K562 (cell line): ENCODE measurements around the gene KDM2B. TPM values are rescaled to one million over a fixed set of nuclear protein-coding genes. Genes with fewer than 3 reads are reported as not detected.

Source experiments
- ARHGAP35 ChIP-seq: fragments of 450-650 bp; IDR thresholded peaks from 2 replicates; pipeline ENCODE4 v1.6.1; 2018; ENCODE audit not compliant: partially characterized antibody
- CBX3 ChIP-seq, 2 experiments: IDR thresholded peaks; 1 replicate in 1 of 2; 2 replicates in 1 of 2; pipeline ENCODE4 v1.6.1; 2012; ENCODE audit warnings: inconsistent platforms in 2 of 2, low read length in 2 of 2, borderline replicate concordance in 1 of 2, control low read depth in 1 of 2
- CEBPB ChIP-seq: fragments of 450-650 bp; IDR thresholded peaks from 2 replicates; pipeline ENCODE4 v1.6.1; 2016; ENCODE audit warnings: missing genetic modification characterization, missing compliant biosample characterization
- CHD2 ChIP-seq: IDR thresholded peaks from 2 replicates; pipeline ENCODE4 v1.6.1; 2011; ENCODE audit warnings: low read depth, low read length
- DMBX1 ChIP-seq: fragments of 250-450 bp; sonication (Bioruptor Pico); IDR thresholded peaks from 2 replicates; pipeline ENCODE4 v1.8.0; 2022; ENCODE audit warnings: inconsistent platforms, mild to moderate bottlenecking, moderate library complexity, borderline replicate concordance
- ESRRB ChIP-seq: fragments of 250-450 bp; sonication (Bioruptor Pico); IDR thresholded peaks from 2 replicates; pipeline ENCODE4 v1.5.0; 2020; ENCODE audit warnings: mild to moderate bottlenecking, moderate library complexity, borderline replicate concordance
- EWSR1 ChIP-seq: fragments of 450-650 bp; IDR thresholded peaks from 2 replicates; pipeline ENCODE4 v1.6.1; 2018; ENCODE audit warnings: borderline replicate concordance, mild to moderate bottlenecking, low read depth, moderate library complexity; ENCODE audit not compliant: partially characterized antibody
- GATAD2A ChIP-seq: fragments of 450-650 bp; IDR thresholded peaks from 2 replicates; pipeline ENCODE4 v1.6.1; 2017
- GATAD2B ChIP-seq: fragments of 450-650 bp; IDR thresholded peaks from 2 replicates; pipeline ENCODE4 v1.6.1; 2017; ENCODE audit warnings: mild to moderate bottlenecking, borderline replicate concordance
- MED1 ChIP-seq: sonication (generic); formaldehyde crosslinking; IDR thresholded peaks from 2 replicates; pipeline ENCODE4 v1.8.1; 2023; ENCODE audit warnings: missing genetic modification reagents, borderline replicate concordance
- NR2C2 ChIP-seq, 2 experiments: fragments of 200-800 bp in 1 of 2; sonication (Bioruptor generic) in 1 of 2; sonication (generic) in 1 of 2; formaldehyde crosslinking in 1 of 2; IDR thresholded peaks; 2 replicates each; pipeline versions ENCODE4 v1.6.1 to v1.8.0; 2016 to 2022; ENCODE audit warnings: mild to moderate bottlenecking in 1 of 2, missing compliant biosample characterization in 1 of 2, missing genetic modification characterization in 1 of 2, missing genetic modification reagents in 1 of 2
- NR2F6 ChIP-seq: fragments of 450-650 bp; formaldehyde crosslinking; IDR thresholded peaks from 2 replicates; pipeline ENCODE4 v1.4.0; 2020; ENCODE audit warnings: mild to moderate bottlenecking
- SAP30 ChIP-seq: fragments of 200-600 bp; sonication (generic); IDR thresholded peaks from 2 replicates; pipeline ENCODE4 v1.6.1; 2012; ENCODE audit warnings: borderline replicate concordance, low read depth, mild to moderate bottlenecking, moderate library complexity, low read length, control low read depth, inconsistent platforms; ENCODE audit not compliant: insufficient read depth, poor library complexity, severe bottlenecking
- ZC3H4 ChIP-seq: sonication (generic); formaldehyde crosslinking; IDR thresholded peaks from 2 replicates; pipeline ENCODE4 v1.9.0; 2021; ENCODE audit warnings: missing genetic modification reagents, borderline replicate concordance
- ZKSCAN8 ChIP-seq: fragments of 200-800 bp; sonication (Bioruptor generic); IDR thresholded peaks from 2 replicates; pipeline ENCODE4 v1.6.1; 2016; ENCODE audit warnings: missing genetic modification characterization, missing compliant biosample characterization
- ZNF584 ChIP-seq: fragments of 200-800 bp; sonication (Bioruptor generic); IDR thresholded peaks from 2 replicates; pipeline ENCODE4 v1.6.1; 2016; ENCODE audit warnings: low read depth, mild to moderate bottlenecking, missing genetic modification characterization, missing compliant biosample characterization
- polyA plus RNA-seq, 8 experiments: library from polyadenylated mRNA; depleted of rRNA in 4 of 8; stranded (reverse) in 5 of 8; unstranded in 3 of 8; fragments of >200 nt; fragmentation: Nextera tagmentation in 2 of 8; fragmentation: Illumina TruSeq in 1 of 8; extraction: Ambion mirVana in 2 of 8; extraction: Trizol in 1 of 8; gene quantifications; 2 replicates each; pipeline versions ENCODE4 v1.2.1 to v1.2.3, GENCODE V29; 2011 to 2014; ENCODE audit warnings: inconsistent platforms in 1 of 8, missing spikeins in 1 of 8
- total RNA-seq, 7 experiments: library from RNA; depleted of rRNA in 6 of 7; stranded (reverse); fragments of >200 nt in 6 of 7; fragmentation: Illumina TruSeq in 2 of 7; extraction: Trizol in 2 of 7; gene quantifications; 2 replicates each; pipeline versions ENCODE4 v1.2.1 to v1.2.3, GENCODE V29; 2011 to 2021; ENCODE audit warnings: low replicate concordance in 1 of 7
- TF ChIP-seq, protein P1 (sequence below): fragments of 450-650 bp; IDR thresholded peaks from 2 replicates; pipeline ENCODE4 v1.7.1; 2018; ENCODE audit warnings: mild to moderate bottlenecking, low read depth; ENCODE audit not compliant: partially characterized antibody
- TF ChIP-seq, protein P2 (sequence below): sonication (generic); formaldehyde crosslinking; IDR thresholded peaks from 2 replicates; pipeline ENCODE4 v1.8.0; 2023; ENCODE audit warnings: mild to moderate bottlenecking, missing genetic modification reagents
- TF ChIP-seq, protein P3 (sequence below): fragments of 250-450 bp; sonication (Bioruptor Pico); IDR thresholded peaks from 2 replicates; pipeline ENCODE4 v1.5.0; 2021

KDM2B gene
- total and polyA plus RNA-seq, 9 of the 15 experiments (the other 6 are each of a cell fraction or from before 2014, with no cell fraction given), result 7.4 to 50.5 (median 22.5) TPM

DNA sequence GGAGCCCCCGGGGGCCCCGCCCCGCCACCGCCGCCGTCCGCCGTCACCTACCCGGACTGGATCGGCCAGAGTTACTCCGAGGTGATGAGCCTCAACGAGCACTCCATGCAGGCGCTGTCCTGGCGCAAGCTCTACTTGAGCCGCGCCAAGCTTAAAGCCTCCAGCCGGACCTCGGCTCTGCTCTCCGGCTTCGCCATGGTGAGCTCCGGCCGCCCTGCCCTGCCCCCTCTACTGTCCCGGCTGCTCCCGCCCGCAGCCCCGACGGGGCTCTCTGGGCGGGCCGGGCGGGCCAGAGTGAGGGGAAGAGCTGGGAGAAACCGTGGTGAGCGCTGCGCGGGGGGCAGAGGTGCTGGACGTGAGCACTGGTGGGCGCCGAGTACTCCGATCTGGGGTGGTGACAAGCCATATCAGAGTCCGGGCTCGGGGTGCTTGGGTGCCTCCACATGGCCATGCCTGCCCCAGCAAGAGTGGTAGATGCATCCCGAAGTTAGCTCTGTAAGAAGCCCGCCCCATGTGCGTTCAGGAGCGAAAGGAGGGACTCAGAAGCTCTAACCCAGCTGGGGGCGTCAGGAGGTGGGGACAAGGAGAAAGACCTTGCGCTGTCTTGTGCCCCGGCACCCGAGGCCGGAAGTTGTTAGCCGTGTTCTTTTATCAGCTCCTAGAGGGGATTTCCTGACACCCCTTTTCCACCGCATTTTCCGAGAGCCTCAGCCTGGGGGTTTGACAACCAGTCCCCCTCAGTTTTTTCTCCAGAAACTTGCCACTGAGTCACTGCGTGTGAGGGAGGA lies 46.2 kb upstream of the KDM2B start (continued):
- TF ChIP-seq, protein P1, sequence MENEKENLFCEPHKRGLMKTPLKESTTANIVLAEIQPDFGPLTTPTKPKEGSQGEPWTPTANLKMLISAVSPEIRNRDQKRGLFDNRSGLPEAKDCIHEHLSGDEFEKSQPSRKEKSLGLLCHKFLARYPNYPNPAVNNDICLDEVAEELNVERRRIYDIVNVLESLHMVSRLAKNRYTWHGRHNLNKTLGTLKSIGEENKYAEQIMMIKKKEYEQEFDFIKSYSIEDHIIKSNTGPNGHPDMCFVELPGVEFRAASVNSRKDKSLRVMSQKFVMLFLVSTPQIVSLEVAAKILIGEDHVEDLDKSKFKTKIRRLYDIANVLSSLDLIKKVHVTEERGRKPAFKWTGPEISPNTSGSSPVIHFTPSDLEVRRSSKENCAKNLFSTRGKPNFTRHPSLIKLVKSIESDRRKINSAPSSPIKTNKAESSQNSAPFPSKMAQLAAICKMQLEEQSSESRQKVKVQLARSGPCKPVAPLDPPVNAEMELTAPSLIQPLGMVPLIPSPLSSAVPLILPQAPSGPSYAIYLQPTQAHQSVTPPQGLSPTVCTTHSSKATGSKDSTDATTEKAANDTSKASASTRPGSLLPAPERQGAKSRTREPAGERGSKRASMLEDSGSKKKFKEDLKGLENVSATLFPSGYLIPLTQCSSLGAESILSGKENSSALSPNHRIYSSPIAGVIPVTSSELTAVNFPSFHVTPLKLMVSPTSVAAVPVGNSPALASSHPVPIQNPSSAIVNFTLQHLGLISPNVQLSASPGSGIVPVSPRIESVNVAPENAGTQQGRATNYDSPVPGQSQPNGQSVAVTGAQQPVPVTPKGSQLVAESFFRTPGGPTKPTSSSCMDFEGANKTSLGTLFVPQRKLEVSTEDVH, result no peak
- TF ChIP-seq ESRRB (CRISPR knock-in tag) (no peak), ARHGAP35 (no peak), CHD2 (peak; percentile 16; the same call in 1 of the 2 replicates), CEBPB (tag) (no peak), ZNF584 (CRISPR knock-in tag) (peak; percentile 61; the same call in 1 of the 2 replicates), ZKSCAN8 (0 out of 2 replicates have a peak, but pooled peaks have one; percentile 25), EWSR1 (no peak), MED1 (CRISPR knock-in tag) (0 out of 2 replicates have a peak, but pooled peaks have one; percentile 41), GATAD2B (0 out of 2 replicates have a peak, but pooled peaks have one; percentile 7), NR2C2 (CRISPR knock-in tag; IDR thresholded peaks at IDR 0.05) (no peak), NR2C2 (tag; IDR thresholded peaks at IDR 0.05) (peak; percentile 57), GATAD2A (no peak), ZC3H4 (CRISPR knock-in tag) (0 out of 2 replicates have a peak, but pooled peaks have one; percentile 47), SAP30 (peak; percentile 65), CBX3 (IDR thresholded peaks at IDR 0.05; ENCODE audit: borderline replicate concordance in 1 of 2, low read length in 2 of 2) (no peak), DMBX1 (no peak), NR2F6 (CRISPR knock-in tag) (no peak)
- TF ChIP-seq, protein P2, sequence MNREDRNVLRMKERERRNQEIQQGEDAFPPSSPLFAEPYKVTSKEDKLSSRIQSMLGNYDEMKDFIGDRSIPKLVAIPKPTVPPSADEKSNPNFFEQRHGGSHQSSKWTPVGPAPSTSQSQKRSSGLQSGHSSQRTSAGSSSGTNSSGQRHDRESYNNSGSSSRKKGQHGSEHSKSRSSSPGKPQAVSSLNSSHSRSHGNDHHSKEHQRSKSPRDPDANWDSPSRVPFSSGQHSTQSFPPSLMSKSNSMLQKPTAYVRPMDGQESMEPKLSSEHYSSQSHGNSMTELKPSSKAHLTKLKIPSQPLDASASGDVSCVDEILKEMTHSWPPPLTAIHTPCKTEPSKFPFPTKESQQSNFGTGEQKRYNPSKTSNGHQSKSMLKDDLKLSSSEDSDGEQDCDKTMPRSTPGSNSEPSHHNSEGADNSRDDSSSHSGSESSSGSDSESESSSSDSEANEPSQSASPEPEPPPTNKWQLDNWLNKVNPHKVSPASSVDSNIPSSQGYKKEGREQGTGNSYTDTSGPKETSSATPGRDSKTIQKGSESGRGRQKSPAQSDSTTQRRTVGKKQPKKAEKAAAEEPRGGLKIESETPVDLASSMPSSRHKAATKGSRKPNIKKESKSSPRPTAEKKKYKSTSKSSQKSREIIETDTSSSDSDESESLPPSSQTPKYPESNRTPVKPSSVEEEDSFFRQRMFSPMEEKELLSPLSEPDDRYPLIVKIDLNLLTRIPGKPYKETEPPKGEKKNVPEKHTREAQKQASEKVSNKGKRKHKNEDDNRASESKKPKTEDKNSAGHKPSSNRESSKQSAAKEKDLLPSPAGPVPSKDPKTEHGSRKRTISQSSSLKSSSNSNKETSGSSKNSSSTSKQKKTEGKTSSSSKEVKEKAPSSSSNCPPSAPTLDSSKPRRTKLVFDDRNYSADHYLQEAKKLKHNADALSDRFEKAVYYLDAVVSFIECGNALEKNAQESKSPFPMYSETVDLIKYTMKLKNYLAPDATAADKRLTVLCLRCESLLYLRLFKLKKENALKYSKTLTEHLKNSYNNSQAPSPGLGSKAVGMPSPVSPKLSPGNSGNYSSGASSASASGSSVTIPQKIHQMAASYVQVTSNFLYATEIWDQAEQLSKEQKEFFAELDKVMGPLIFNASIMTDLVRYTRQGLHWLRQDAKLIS (CRISPR knock-in tag), result 0 out of 2 replicates have a peak, but pooled peaks have one; percentile 19
- TF ChIP-seq, protein P3, sequence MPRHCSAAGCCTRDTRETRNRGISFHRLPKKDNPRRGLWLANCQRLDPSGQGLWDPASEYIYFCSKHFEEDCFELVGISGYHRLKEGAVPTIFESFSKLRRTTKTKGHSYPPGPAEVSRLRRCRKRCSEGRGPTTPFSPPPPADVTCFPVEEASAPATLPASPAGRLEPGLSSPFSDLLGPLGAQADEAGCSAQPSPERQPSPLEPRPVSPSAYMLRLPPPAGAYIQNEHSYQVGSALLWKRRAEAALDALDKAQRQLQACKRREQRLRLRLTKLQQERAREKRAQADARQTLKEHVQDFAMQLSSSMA (CRISPR knock-in tag), result no peak
